Transverse colon (tissue), 4 donors: ENCODE data around the gene SEC62. TPM values are rescaled to one million over a fixed set of nuclear protein-coding genes. Genes with fewer than 3 reads are reported as not detected.

Source experiments
- DNase-seq: peaks from one replicate; pipeline ENCODE4 v3.0.0-alpha.2; 2019
- H3K27ac ChIP-seq, 4 donors: fragments of 200-600 bp; sonication (generic); 2 replicates each; pipeline ENCODE4 v1.5.1; 2016 to 2018; ENCODE audit warnings: inconsistent platforms in 4 of 4
- H3K27me3 ChIP-seq: fragments of 200-600 bp; sonication (generic); 2 replicates; pipeline ENCODE4 v1.5.1; 2017; ENCODE audit warnings: inconsistent platforms
- H3K36me3 ChIP-seq, 4 donors: fragments of 200-600 bp; sonication (generic); 2 replicates each; pipeline ENCODE4 v1.5.1; 2017 to 2019; ENCODE audit warnings: inconsistent platforms in 4 of 4
- H3K4me1 ChIP-seq, 4 donors: fragments of 200-600 bp; sonication (generic); 2 replicates each; pipeline ENCODE4 v1.5.1; 2017 to 2020; ENCODE audit warnings: inconsistent platforms in 4 of 4
- H3K4me3 ChIP-seq, 4 donors: fragments of 200-600 bp; sonication (generic); 1 replicate in 1 of 4; 2 replicates in 3 of 4; pipeline versions ENCODE4 v1.5.1 to v1.6.1; 2017 to 2019; ENCODE audit warnings: inconsistent platforms in 4 of 4
- H3K9me3 ChIP-seq, 2 donors: fragments of 200-600 bp; sonication (generic); 2 replicates each; pipeline ENCODE4 v1.5.1; 2017 to 2019; ENCODE audit warnings: inconsistent platforms in 2 of 2
- EP300 ChIP-seq: sonication (generic); formaldehyde crosslinking; IDR thresholded peaks from one replicate; pipeline ENCODE4 v1.6.1; 2017; ENCODE audit warnings: antibody characterized with exemption, low read depth
- POLR2A ChIP-seq: fragments of 450-650 bp; IDR thresholded peaks from one replicate; pipeline ENCODE4 v1.6.1; 2016; ENCODE audit warnings: antibody characterized with exemption, mild to moderate bottlenecking, moderate library complexity
- POLR2AphosphoS5 ChIP-seq, 3 donors: sonication (generic); formaldehyde crosslinking; IDR thresholded peaks; one replicate each; pipeline ENCODE4 v1.6.1; 2016; ENCODE audit warnings: antibody characterized with exemption in 3 of 3
- WGBS, 2 donors: methylation state at CpG; one replicate each; pipeline ENCODE4 v1.1.5; 2018; ENCODE audit warnings: low coverage in 1 of 2; 5-methylcytosine and 5-hydroxymethylcytosine counted together
- in situ Hi-C, 4 donors: fragments of 200-750 bp; cut with MboI; loops; one replicate each; pipeline versions ENCODE4 v1.15.0 to v1.15.1; 2017; ENCODE audit warnings: low sequenced_read_pairs in 3 of 4, low pct_ligation_motif_present in 1 of 4, low pct_unique_long_range_greater_than_20kb in 1 of 4
- intact Hi-C: fragments of 100-400 bp; cut with DNase I; formaldehyde crosslinking; loops from one replicate; pipeline ENCODE4 v1.15.1; 2023; ENCODE audit warnings: low total_unique reads
- total RNA-seq, 4 donors: library from RNA; depleted of rRNA; stranded (reverse); fragments of >200 nt; gene quantifications; one replicate each; pipeline ENCODE4 v1.1.0, GENCODE V29; 2016
- TF ChIP-seq, protein P1 (sequence below), 5 experiments: fragments of 200-600 bp in 3 of 5; fragments of 450-650 bp in 2 of 5; sonication (generic) in 3 of 5; IDR thresholded peaks; 1 replicate in 2 of 5; 2 replicates in 3 of 5; pipeline ENCODE4 v1.5.1; 2016 to 2017; ENCODE audit warnings: antibody characterized with exemption in 5 of 5, inconsistent platforms in 3 of 5, mild to moderate bottlenecking in 2 of 5, moderate library complexity in 1 of 5

SEC62 gene
- total RNA-seq, 4 donors from 2014 or later, result 18.7 to 48.7 (median 30.0) TPM

DNA sequence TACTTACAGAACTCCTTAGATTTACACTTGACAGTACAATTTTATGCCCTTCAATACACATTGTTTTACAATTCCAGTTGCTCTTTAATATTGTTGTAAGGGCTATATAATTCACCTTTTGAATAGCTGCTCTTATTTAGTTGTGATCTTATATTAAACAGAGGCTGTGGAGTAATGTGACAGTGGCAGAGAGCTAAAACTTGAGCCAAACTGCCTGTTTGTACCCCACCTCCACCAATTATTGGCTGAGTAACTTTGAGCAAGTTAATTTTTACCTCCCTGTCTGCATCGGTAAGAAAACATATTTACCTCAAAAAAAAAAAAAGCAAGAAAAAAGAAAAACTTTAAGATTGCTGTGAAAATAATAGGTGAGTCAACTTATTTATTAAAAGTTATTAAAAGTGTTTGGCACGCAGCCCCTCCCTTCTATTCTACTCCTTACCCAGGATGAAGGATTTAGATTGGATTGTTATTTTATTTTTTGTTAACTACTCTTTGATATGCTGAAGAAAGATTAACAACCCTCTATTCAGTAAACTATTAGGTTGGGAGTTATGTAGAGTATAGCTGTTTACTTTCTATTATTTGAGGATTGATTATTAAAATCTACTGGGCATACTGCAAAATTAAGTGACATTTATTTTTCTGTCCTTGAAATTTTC lies 1.7 kb downstream of the SEC62 start:
- in situ Hi-C loops, result loop anchor here in 1 of 4 donors (25.0 kb wide), 1 partner anchor 106 kb away; the partner anchor contains the start of gene LRRC31
- H3K27me3 ChIP-seq, result no peaks in the 10 kb centered on the region
- WGBS, 2 donors, result 38 to 44% methylated on average over 2 of the region's 2 CpGs
- peak overlapping the region in 2 of 4 donors; percentile 95 to 97 for H3K27ac ChIP-seq
- H3K9me3 ChIP-seq, result no peaks in the 10 kb centered on the region
- peaks cover 14 to 47% (median 28%) of the 10 kb centered on the region in 4 donors for H3K4me1 ChIP-seq
- no peaks in the 10 kb centered on the region for H3K36me3 ChIP-seq
- peak overlapping the region in 2 of 4 donors; percentile 84 to 87 for H3K4me3 ChIP-seq
- intact Hi-C loops, result loop anchor here (10.0 kb wide), 2 partner anchors 104 to 194 kb away; partner anchors contain the start of genes LRRC31 and MYNN
- TF ChIP-seq EP300 (no peak), POLR2A (no peak), POLR2AphosphoS5 (IDR thresholded peaks at IDR 0.05) (no peak)
- TF ChIP-seq, protein P1, sequence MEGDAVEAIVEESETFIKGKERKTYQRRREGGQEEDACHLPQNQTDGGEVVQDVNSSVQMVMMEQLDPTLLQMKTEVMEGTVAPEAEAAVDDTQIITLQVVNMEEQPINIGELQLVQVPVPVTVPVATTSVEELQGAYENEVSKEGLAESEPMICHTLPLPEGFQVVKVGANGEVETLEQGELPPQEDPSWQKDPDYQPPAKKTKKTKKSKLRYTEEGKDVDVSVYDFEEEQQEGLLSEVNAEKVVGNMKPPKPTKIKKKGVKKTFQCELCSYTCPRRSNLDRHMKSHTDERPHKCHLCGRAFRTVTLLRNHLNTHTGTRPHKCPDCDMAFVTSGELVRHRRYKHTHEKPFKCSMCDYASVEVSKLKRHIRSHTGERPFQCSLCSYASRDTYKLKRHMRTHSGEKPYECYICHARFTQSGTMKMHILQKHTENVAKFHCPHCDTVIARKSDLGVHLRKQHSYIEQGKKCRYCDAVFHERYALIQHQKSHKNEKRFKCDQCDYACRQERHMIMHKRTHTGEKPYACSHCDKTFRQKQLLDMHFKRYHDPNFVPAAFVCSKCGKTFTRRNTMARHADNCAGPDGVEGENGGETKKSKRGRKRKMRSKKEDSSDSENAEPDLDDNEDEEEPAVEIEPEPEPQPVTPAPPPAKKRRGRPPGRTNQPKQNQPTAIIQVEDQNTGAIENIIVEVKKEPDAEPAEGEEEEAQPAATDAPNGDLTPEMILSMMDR (IDR thresholded peaks at IDR 0.05), result no peak
- no peak for DNase-seq

DNA sequence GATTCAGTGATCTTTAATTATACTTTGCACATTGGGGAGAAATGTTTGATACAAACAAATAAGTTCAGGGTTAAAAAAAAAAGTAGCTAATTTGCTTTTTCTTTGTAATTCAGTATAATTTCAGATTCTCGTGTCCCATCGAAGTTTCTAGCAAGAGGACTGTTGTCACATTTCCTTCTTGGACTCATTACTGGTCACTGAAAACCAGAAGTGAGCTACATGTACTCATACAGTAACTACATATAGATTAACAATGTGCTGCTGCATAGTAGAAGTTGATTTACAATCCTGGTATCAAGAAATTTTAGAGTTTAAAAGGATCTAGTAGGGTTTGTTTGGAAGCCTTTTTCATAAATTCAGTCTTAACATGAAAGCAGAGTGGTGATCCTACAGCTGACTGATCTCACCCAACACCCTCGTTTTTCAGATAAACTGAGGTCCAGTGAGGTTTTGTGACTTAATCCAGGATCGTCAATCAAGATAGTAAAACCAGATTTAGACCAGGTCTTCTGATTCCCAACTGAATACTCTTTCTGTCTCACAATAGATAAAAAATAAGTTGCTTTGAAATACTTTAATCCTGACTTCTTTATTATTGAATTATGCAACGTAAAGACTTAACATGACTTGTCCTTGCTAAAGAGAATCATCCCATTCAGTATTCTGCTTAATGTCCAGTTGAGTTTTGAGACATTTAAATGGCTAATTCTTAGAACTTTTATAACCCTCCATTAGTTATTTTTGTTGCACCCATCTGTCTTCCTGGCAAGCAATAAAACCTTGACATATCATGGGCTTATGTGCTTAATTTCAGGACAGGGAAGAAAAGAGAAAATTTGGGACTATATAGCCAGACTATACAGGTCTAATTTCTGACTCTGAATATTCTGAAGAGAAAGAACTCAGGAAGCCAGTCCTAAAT lies 2.8 kb downstream of the SEC62 start:
- no peak for DNase-seq
- Histone ChIP-seq H3K36me3 (no peaks in the 10 kb centered on the region), H3K27ac (no peak overlapping the region), H3K27me3 (no peaks in the 10 kb centered on the region), H3K4me1 (peaks cover 14 to 47% (median 28%) of the 10 kb centered on the region in 4 donors), H3K9me3 (no peaks in the 10 kb centered on the region), H3K4me3 (no peak overlapping the region)
- WGBS, 2 donors, result 69 to 72% methylated on average over 5 of the region's 5 CpGs
- TF ChIP-seq POLR2A, result no peak
- peak in 1 of 3 donors; percentile 43 for TF ChIP-seq POLR2AphosphoS5 (IDR thresholded peaks at IDR 0.05)
- TF ChIP-seq, protein P1 (IDR thresholded peaks at IDR 0.05), result no peak
- no peak for TF ChIP-seq EP300
- intact Hi-C loops, result loop anchor here (10.0 kb wide), 2 partner anchors 105 to 195 kb away; partner anchors contain the start of genes LRRC31 and MYNN
- in situ Hi-C loops, result loop anchor here in 1 of 4 donors (25.0 kb wide), 1 partner anchor 107 kb away; the partner anchor contains the start of gene LRRC31

DNA sequence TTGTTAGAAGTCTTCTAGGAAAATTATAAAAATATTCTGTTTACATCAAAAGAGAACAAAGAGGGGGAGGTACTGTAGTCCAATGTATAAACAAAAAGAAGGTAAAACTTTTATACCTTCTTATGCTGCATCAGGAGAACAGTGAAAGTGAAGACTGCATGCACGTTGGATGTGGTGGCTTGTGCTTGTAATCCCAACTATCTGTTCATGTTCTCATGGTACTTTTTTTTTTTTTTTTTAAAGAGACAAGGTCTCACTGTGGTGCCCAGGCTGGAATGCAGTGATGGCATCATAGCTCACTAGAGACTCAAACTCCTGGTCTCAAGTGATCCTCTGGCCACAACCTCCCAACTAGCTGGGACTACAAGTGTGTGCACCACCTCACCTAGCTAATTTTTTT lies 4.2 kb downstream of the SEC62 start:
- no peak for TF ChIP-seq POLR2A
- TF ChIP-seq, protein P1 (IDR thresholded peaks at IDR 0.05), result no peak
- no peak for TF ChIP-seq EP300
- TF ChIP-seq POLR2AphosphoS5 (IDR thresholded peaks at IDR 0.05), result no peak
- no peak for DNase-seq
- Histone ChIP-seq H3K36me3 (peaks cover 0 to 2% (median 0%) of the 10 kb centered on the region in 4 donors), H3K9me3 (no peaks in the 10 kb centered on the region), H3K27ac (no peak overlapping the region), H3K4me3 (no peak overlapping the region), H3K27me3 (no peaks in the 10 kb centered on the region), H3K4me1 (peaks cover 14 to 43% (median 25%) of the 10 kb centered on the region in 4 donors)
- in situ Hi-C loops (loop anchor here in 1 of 4 donors (25.0 kb wide), 1 partner anchor 109 kb away; the partner anchor contains the start of gene LRRC31), intact Hi-C loops (no loop called here)
- 39 to 50% methylated on average over 1 of the region's 1 CpG for whole genome bisulfite sequencing, 2 donors

DNA sequence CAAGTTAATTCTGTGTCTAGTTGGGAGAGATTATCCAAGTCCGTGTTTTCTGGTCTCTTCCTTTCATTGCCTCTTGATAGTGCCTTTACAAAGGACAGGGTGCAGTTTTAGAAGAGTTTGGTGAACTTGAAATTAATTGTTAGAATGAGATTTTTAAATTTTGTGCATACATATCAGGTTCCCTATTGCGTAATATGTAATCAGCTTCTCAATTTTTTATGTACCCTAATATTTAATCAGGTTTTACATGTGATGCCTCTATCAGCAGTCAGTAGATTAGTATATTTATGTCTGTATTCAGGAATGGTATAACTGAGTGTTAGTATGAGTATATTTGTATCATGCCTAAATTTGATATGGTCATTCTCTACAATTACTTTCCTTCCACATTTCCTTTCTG lies 4.9 kb downstream of the SEC62 start:
- TF ChIP-seq, protein P1 (IDR thresholded peaks at IDR 0.05), result no peak
- H3K36me3 ChIP-seq, result peaks cover 0 to 8% (median 0%) of the 10 kb centered on the region in 4 donors
- DNase-seq, result no peak
- intact Hi-C loops (no loop called here), in situ Hi-C loops (loop anchor here in 1 of 4 donors (25.0 kb wide), 1 partner anchor 109 kb away; the partner anchor contains the start of gene LRRC31)
- H3K27ac ChIP-seq, result no peak overlapping the region
- H3K4me1 ChIP-seq, result peaks cover 14 to 39% (median 21%) of the 10 kb centered on the region in 4 donors
- no peak overlapping the region for H3K4me3 ChIP-seq
- 81 to 92% methylated on average over 2 of the region's 2 CpGs for WGBS, 2 donors
- H3K27me3 ChIP-seq, result no peaks in the 10 kb centered on the region
- no peaks in the 10 kb centered on the region for H3K9me3 ChIP-seq
